Stomach (tissue), 4 donors: ENCODE measurements around the gene LLCFC1.

Source experiments
- EP300 ChIP-seq: sonication (generic); formaldehyde crosslinking; IDR thresholded peaks from one replicate; pipeline ENCODE4 v1.6.1; 2017; ENCODE audit warnings: antibody characterized with exemption
- POLR2AphosphoS5 ChIP-seq, 3 donors: sonication (generic); formaldehyde crosslinking; IDR thresholded peaks; one replicate each; pipeline ENCODE4 v1.6.1; 2016; ENCODE audit warnings: antibody characterized with exemption in 3 of 3

DNA sequence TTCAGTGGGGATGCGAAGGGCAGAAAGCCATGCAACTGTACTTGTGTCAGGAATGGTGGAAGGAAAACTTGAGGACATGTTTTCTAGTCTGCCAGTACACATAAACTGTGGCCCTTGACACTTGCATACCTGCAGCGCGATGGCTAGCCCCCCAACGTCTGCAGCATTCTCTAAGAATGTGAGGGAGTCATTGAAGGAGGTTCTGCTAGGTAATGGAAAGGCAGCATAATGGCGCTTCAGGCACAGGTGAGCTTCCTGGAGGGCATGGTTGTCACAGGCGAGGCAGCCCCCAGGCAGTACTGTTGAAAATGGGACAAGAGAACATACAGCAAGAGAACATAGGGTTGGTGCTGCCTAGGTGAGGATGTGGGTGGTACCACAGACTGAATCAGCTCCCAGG, 3.5 kb downstream of the LLCFC1 start:
- TF ChIP-seq EP300 (no peak), POLR2AphosphoS5 (IDR thresholded peaks at IDR 0.05) (no peak)
